ENCODE results near the gene TMEM39A. TPM values are rescaled to one million over a fixed set of nuclear protein-coding genes. Genes with fewer than 3 reads are reported as not detected.

TMEM39A gene
- polyA plus RNA-seq, 1 of the 3 experiments (the other 2 are of a cell fraction): 13.2 TPM

DNA sequence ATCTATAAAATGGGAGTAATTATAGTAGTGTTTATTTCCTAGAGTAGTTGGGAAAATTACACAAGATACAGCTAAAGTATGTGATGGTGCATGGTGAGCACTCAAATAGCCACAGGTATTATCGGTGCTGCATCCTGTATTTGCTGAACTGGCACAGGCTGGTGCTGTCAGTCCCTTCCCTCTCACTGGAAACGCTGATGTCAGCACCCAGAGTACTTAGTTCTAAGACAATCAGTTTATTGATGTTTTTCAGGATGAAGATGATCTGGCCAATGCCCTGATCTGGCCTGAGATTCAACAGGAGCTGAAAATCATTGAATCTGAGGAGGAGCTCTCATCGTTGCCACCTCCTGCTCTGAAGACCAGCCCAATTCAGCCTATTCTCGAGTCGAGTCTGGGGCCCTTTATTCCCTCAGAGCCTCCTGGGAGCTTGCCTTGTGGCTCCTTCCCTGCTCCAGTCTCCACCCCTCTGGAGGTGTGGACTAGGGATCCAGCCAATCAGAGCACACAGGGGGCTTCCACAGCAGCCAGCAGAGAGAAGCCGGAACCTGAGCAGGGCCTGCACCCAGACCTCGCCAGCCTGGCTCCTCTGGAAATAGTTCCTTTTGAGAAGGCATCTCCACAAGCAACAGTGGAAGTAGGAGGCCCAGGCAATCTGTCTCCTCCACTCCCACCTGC lies 49.7 kb downstream of the TMEM39A start:
- Histone ChIP-seq H3K4me2 (no peak overlapping the region), H3F3A (replicated peaks; ENCODE audit: insufficient read depth) (no peaks in the 10 kb centered on the region), H3K4me1 (ENCODE audit: control insufficient read depth in 1 of 2, insufficient read depth in 2 of 2, low read depth in 1 of 2, low read length in 1 of 2) (no peaks in the 10 kb centered on the region; a peak in 1 of 4 replicates), H3K79me2 (ENCODE audit: insufficient read depth) (no peaks in the 10 kb centered on the region), H3K9me3 (no peaks in the 10 kb centered on the region), H3K27ac (ENCODE audit: low read depth in 2 of 2, low read length in 1 of 2) (no peak overlapping the region), H3K36me3 (replicated peaks in 1 of 2; ENCODE audit: control insufficient read depth in 1 of 2, insufficient read depth in 2 of 2, low read length in 1 of 2) (peaks cover 26 to 48% of the 10 kb centered on the region in 2 experiments), H4K20me1 (ENCODE audit: insufficient read depth) (no peaks in the 10 kb centered on the region), H3K4me3 (ENCODE audit: low read depth in 2 of 2, low read length in 1 of 2) (no peak overlapping the region), H2AFZ (ENCODE audit: low read depth) (no peak overlapping the region), H3K9me2 (no peaks in the 10 kb centered on the region), H3K9ac (no peak overlapping the region), H3K27me3 (ENCODE audit: insufficient read depth) (no peaks in the 10 kb centered on the region)
- TF ChIP-seq TEAD4 (IDR thresholded peaks at IDR 0.05; ENCODE audit: borderline replicate concordance, insufficient read depth) (no peak), MEF2A (IDR thresholded peaks at IDR 0.05; ENCODE audit: borderline replicate concordance, low read depth) (no peak), RFX5 (IDR thresholded peaks at IDR 0.05; ENCODE audit: low read length) (no peak), JUND (IDR thresholded peaks at IDR 0.05) (no peak)
- ChIA-PET CTCF (interaction anchor here (0.6 kb wide), 1 partner anchor 238 kb away, joined by 3 read pairs; no protein-coding TSS in a partner anchor), POLR2A (no interaction called here)
- DNase-seq: no peak
- WGBS (ENCODE audit: low lambda C conversion rate): 96% methylated on average over 5 of the region's 7 CpGs

GRCh38 chr3:119409844-119410243 lies 53.6 kb downstream of the TMEM39A start:
- CTCF ChIA-PET: interaction anchor here (1.2 kb wide), 1 partner anchor 11 kb away, joined by 3 read pairs; no protein-coding TSS in a partner anchor
- H3K9ac ChIP-seq: no peak overlapping the region
- H3K4me3 ChIP-seq (ENCODE audit: low read depth in 2 of 2, low read length in 1 of 2): no peak overlapping the region
- no peaks in the 10 kb centered on the region for H3K4me1 ChIP-seq (ENCODE audit: control insufficient read depth in 1 of 2, insufficient read depth in 2 of 2, low read depth in 1 of 2, low read length in 1 of 2)
- WGBS (ENCODE audit: low lambda C conversion rate): 88% methylated on average over 1 of the region's 1 CpG
- H3F3A ChIP-seq (replicated peaks; ENCODE audit: insufficient read depth): no peaks in the 10 kb centered on the region
- no peaks in the 10 kb centered on the region for H4K20me1 ChIP-seq (ENCODE audit: insufficient read depth)
- H3K9me3 ChIP-seq: no peaks in the 10 kb centered on the region
- POLR2A ChIA-PET: no interaction called here
- no peaks in the 10 kb centered on the region for H3K9me2 ChIP-seq
- no peak overlapping the region for H3K4me2 ChIP-seq
- DNase-seq: no peak
- H3K27ac ChIP-seq (ENCODE audit: low read depth in 2 of 2, low read length in 1 of 2): no peak overlapping the region
- H2AFZ ChIP-seq (ENCODE audit: low read depth): no peak overlapping the region
- no peaks in the 10 kb centered on the region for H3K27me3 ChIP-seq (ENCODE audit: insufficient read depth)
- H3K79me2 ChIP-seq (ENCODE audit: insufficient read depth): no peaks in the 10 kb centered on the region
- peaks cover 28 to 37% of the 10 kb centered on the region in 2 experiments for H3K36me3 ChIP-seq (replicated peaks in 1 of 2; ENCODE audit: control insufficient read depth in 1 of 2, insufficient read depth in 2 of 2, low read length in 1 of 2)
- no peak for TF ChIP-seq TEAD4 (IDR thresholded peaks at IDR 0.05; ENCODE audit: borderline replicate concordance, insufficient read depth)
- no peak for TF ChIP-seq POLR2AphosphoS5 (IDR thresholded peaks at IDR 0.05; ENCODE audit: low read depth, low read length)
- TF ChIP-seq, protein P1, sequence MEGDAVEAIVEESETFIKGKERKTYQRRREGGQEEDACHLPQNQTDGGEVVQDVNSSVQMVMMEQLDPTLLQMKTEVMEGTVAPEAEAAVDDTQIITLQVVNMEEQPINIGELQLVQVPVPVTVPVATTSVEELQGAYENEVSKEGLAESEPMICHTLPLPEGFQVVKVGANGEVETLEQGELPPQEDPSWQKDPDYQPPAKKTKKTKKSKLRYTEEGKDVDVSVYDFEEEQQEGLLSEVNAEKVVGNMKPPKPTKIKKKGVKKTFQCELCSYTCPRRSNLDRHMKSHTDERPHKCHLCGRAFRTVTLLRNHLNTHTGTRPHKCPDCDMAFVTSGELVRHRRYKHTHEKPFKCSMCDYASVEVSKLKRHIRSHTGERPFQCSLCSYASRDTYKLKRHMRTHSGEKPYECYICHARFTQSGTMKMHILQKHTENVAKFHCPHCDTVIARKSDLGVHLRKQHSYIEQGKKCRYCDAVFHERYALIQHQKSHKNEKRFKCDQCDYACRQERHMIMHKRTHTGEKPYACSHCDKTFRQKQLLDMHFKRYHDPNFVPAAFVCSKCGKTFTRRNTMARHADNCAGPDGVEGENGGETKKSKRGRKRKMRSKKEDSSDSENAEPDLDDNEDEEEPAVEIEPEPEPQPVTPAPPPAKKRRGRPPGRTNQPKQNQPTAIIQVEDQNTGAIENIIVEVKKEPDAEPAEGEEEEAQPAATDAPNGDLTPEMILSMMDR (IDR thresholded peaks at IDR 0.05): no peak
- no peak for TF ChIP-seq CHD2 (IDR thresholded peaks at IDR 0.05; ENCODE audit: low read length, partially characterized antibody)
- no peak for TF ChIP-seq MXI1 (IDR thresholded peaks at IDR 0.05; ENCODE audit: low read depth, low read length)
- no peak for TF ChIP-seq EZH2phosphoT487 (IDR thresholded peaks at IDR 0.05; ENCODE audit: borderline replicate concordance, low read depth)
- TF ChIP-seq IRF3 (IDR thresholded peaks at IDR 0.05; ENCODE audit: low read depth, low read length): no peak
- no peak for TF ChIP-seq GATA2 (CRISPR knock-in tag; IDR thresholded peaks at IDR 0.05)
- TF ChIP-seq TCF12 (IDR thresholded peaks at IDR 0.05): no peak
- TF ChIP-seq, protein P2, sequence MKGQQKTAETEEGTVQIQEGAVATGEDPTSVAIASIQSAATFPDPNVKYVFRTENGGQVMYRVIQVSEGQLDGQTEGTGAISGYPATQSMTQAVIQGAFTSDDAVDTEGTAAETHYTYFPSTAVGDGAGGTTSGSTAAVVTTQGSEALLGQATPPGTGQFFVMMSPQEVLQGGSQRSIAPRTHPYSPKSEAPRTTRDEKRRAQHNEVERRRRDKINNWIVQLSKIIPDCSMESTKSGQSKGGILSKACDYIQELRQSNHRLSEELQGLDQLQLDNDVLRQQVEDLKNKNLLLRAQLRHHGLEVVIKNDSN (IDR thresholded peaks at IDR 0.05; ENCODE audit: borderline replicate concordance, low read depth): no peak
- TF ChIP-seq, protein P3, sequence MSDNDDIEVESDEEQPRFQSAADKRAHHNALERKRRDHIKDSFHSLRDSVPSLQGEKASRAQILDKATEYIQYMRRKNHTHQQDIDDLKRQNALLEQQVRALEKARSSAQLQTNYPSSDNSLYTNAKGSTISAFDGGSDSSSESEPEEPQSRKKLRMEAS (IDR thresholded peaks at IDR 0.05; ENCODE audit: low read depth): no peak
- TF ChIP-seq, protein P4, sequence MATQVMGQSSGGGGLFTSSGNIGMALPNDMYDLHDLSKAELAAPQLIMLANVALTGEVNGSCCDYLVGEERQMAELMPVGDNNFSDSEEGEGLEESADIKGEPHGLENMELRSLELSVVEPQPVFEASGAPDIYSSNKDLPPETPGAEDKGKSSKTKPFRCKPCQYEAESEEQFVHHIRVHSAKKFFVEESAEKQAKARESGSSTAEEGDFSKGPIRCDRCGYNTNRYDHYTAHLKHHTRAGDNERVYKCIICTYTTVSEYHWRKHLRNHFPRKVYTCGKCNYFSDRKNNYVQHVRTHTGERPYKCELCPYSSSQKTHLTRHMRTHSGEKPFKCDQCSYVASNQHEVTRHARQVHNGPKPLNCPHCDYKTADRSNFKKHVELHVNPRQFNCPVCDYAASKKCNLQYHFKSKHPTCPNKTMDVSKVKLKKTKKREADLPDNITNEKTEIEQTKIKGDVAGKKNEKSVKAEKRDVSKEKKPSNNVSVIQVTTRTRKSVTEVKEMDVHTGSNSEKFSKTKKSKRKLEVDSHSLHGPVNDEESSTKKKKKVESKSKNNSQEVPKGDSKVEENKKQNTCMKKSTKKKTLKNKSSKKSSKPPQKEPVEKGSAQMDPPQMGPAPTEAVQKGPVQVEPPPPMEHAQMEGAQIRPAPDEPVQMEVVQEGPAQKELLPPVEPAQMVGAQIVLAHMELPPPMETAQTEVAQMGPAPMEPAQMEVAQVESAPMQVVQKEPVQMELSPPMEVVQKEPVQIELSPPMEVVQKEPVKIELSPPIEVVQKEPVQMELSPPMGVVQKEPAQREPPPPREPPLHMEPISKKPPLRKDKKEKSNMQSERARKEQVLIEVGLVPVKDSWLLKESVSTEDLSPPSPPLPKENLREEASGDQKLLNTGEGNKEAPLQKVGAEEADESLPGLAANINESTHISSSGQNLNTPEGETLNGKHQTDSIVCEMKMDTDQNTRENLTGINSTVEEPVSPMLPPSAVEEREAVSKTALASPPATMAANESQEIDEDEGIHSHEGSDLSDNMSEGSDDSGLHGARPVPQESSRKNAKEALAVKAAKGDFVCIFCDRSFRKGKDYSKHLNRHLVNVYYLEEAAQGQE (IDR thresholded peaks at IDR 0.05; ENCODE audit: low read depth, low read length): no peak
- TF ChIP-seq RXRA (IDR thresholded peaks at IDR 0.05; ENCODE audit: borderline replicate concordance, low read depth): no peak
- no peak for TF ChIP-seq NRF1 (IDR thresholded peaks at IDR 0.05; ENCODE audit: low read depth, low read length)
- TF ChIP-seq, protein P5, sequence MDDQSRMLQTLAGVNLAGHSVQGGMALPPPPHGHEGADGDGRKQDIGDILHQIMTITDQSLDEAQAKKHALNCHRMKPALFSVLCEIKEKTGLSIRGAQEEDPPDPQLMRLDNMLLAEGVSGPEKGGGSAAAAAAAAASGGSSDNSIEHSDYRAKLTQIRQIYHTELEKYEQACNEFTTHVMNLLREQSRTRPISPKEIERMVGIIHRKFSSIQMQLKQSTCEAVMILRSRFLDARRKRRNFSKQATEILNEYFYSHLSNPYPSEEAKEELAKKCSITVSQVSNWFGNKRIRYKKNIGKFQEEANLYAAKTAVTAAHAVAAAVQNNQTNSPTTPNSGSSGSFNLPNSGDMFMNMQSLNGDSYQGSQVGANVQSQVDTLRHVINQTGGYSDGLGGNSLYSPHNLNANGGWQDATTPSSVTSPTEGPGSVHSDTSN (IDR thresholded peaks at IDR 0.05): no peak
- TF ChIP-seq NFIC (IDR thresholded peaks at IDR 0.05; ENCODE audit: borderline replicate concordance): no peak
